H9 (cell line): ENCODE data around the gene USP6NL. TPM values are rescaled to one million over a fixed set of nuclear protein-coding genes. Genes with fewer than 3 reads are reported as not detected.

Experiments used
- DNase-seq: peaks from one replicate; pipeline ENCODE4 v3.0.0-alpha.2; 2017
- H2AFZ ChIP-seq: one replicate; pipeline ENCODE4 v1.6.1; 2013; ENCODE audit warnings: mild to moderate bottlenecking, low read length, control low read depth, moderate library complexity
- H2AK5ac ChIP-seq: 2 replicates; pipeline ENCODE4 v1.6.1; 2013; ENCODE audit warnings: low read length, control low read depth, mixed read lengths; ENCODE audit not compliant: insufficient read length
- H2BK120ac ChIP-seq: one replicate; pipeline ENCODE4 v1.6.1; 2013; ENCODE audit warnings: low read depth, mild to moderate bottlenecking, low read length, control low read depth, inconsistent platforms; ENCODE audit not compliant: poor library complexity, severe bottlenecking
- H2BK12ac ChIP-seq: 2 replicates; pipeline ENCODE4 v1.6.1; 2013; ENCODE audit warnings: low read length, control low read depth, mixed read lengths, low read depth; ENCODE audit not compliant: insufficient read length
- H2BK15ac ChIP-seq: 2 replicates; pipeline ENCODE4 v1.6.1; 2013; ENCODE audit warnings: low read depth, low read length, control low read depth
- H2BK20ac ChIP-seq: one replicate; pipeline ENCODE4 v1.6.1; 2013; ENCODE audit warnings: low read depth, mild to moderate bottlenecking, low read length, control low read depth, inconsistent platforms; ENCODE audit not compliant: poor library complexity, severe bottlenecking
- H2BK5ac ChIP-seq: 2 replicates; pipeline ENCODE4 v1.6.1; 2013; ENCODE audit warnings: low read length, control low read depth, mixed read lengths; ENCODE audit not compliant: insufficient read length
- H3K14ac ChIP-seq: 2 replicates; pipeline ENCODE4 v1.6.1; 2013; ENCODE audit warnings: low read length, control low read depth; ENCODE audit not compliant: insufficient read depth
- H3K18ac ChIP-seq: 2 replicates; pipeline ENCODE4 v1.6.1; 2013; ENCODE audit warnings: low read depth, mild to moderate bottlenecking, mixed read lengths, low read length, control low read depth; ENCODE audit not compliant: insufficient read length
- H3K23ac ChIP-seq: 2 replicates; pipeline ENCODE4 v1.6.1; 2013; ENCODE audit warnings: low read length, control low read depth, mixed read lengths, low read depth; ENCODE audit not compliant: insufficient read length
- H3K23me2 ChIP-seq: 2 replicates; pipeline ENCODE4 v1.6.1; 2013; ENCODE audit warnings: low read depth, mild to moderate bottlenecking, mixed read lengths, low read length, control low read depth; ENCODE audit not compliant: insufficient read length, poor library complexity, severe bottlenecking
- H3K27ac ChIP-seq: 2 replicates; pipeline ENCODE4 v1.5.1; 2013; ENCODE audit warnings: low read length, control low read depth, mixed read lengths, low read depth; ENCODE audit not compliant: insufficient read length
- H3K27me3 ChIP-seq: 2 replicates; pipeline ENCODE4 v1.6.1; 2013; ENCODE audit warnings: low read length, control low read depth, inconsistent platforms; ENCODE audit not compliant: insufficient read depth
- H3K4ac ChIP-seq: 2 replicates; pipeline ENCODE4 v1.6.1; 2013; ENCODE audit warnings: low read depth, mild to moderate bottlenecking, control low read depth, inconsistent platforms, low read length, moderate library complexity
- H3K4me1 ChIP-seq: 2 replicates; pipeline ENCODE4 v1.6.1; 2013; ENCODE audit warnings: low read length, control low read depth, inconsistent platforms; ENCODE audit not compliant: insufficient read depth
- H3K4me2 ChIP-seq: 2 replicates; pipeline ENCODE4 v1.6.1; 2013; ENCODE audit warnings: low read length, control low read depth, mixed read lengths; ENCODE audit not compliant: insufficient read length, insufficient read depth
- H3K56ac ChIP-seq: 2 replicates; pipeline ENCODE4 v1.6.1; 2013; ENCODE audit warnings: low read depth, mild to moderate bottlenecking, mixed read lengths, low read length, control low read depth; ENCODE audit not compliant: insufficient read length
- H3K79me1 ChIP-seq: 2 replicates; pipeline ENCODE4 v1.6.1; 2013; ENCODE audit warnings: low read depth, mild to moderate bottlenecking, moderate library complexity, low read length, control low read depth, inconsistent platforms; ENCODE audit not compliant: insufficient read depth, poor library complexity, severe bottlenecking
- H3K79me2 ChIP-seq: 2 replicates; pipeline ENCODE4 v1.6.1; 2013; ENCODE audit warnings: low read length, control low read depth, inconsistent platforms; ENCODE audit not compliant: insufficient read depth
- H3K9ac ChIP-seq: 2 replicates; pipeline ENCODE4 v1.6.1; 2013; ENCODE audit warnings: low read length, control low read depth, mixed read lengths; ENCODE audit not compliant: insufficient read length; ENCODE audit errors: extremely low read depth
- H3K9me3 ChIP-seq: one replicate; pipeline ENCODE4 v1.6.1; 2013; ENCODE audit warnings: low read depth, low read length, inconsistent platforms; ENCODE audit not compliant: control insufficient read depth
- H3T11ph ChIP-seq: one replicate; pipeline ENCODE4 v1.6.1; 2013; ENCODE audit warnings: mild to moderate bottlenecking, low read length, control low read depth, inconsistent platforms
- H4K20me1 ChIP-seq: one replicate; pipeline ENCODE4 v1.6.1; 2013; ENCODE audit not compliant: control insufficient read depth, insufficient read length, insufficient read depth
- H4K5ac ChIP-seq: 2 replicates; pipeline ENCODE4 v1.6.1; 2013; ENCODE audit warnings: low read depth, mild to moderate bottlenecking, mixed read lengths, low read length, control low read depth; ENCODE audit not compliant: insufficient read length
- H4K8ac ChIP-seq: replicated peaks from 2 replicates; pipeline ENCODE4 v1.6.1; 2013; ENCODE audit warnings: low read length, control low read depth, mixed read lengths, low read depth; ENCODE audit not compliant: insufficient read length
- H4K91ac ChIP-seq: 2 replicates; pipeline ENCODE4 v1.6.1; 2013; ENCODE audit warnings: low read depth, mild to moderate bottlenecking, moderate library complexity, mixed read lengths, low read length, control low read depth; ENCODE audit not compliant: insufficient read length
- H3K27ac Mint-ChIP-seq, 3 experiments: 2 replicates in 2 of 3; 3 replicates in 1 of 3; pipeline ENCODE4 v1.8.0; 2020 to 2021; ENCODE audit warnings: mixed read lengths in 3 of 3, mild to moderate bottlenecking in 1 of 3, moderate library complexity in 1 of 3
- H3K27me3 Mint-ChIP-seq: 2 replicates; pipeline ENCODE4 v1.8.0; 2021; ENCODE audit warnings: low read depth, mild to moderate bottlenecking, moderate library complexity, mixed read lengths
- H3K36me3 Mint-ChIP-seq, 3 experiments: 2 replicates in 2 of 3; 3 replicates in 1 of 3; pipeline ENCODE4 v1.8.0; 2020 to 2021; ENCODE audit warnings: low read depth in 3 of 3, mixed read lengths in 3 of 3; ENCODE audit not compliant: insufficient read depth in 1 of 3
- H3K4me1 Mint-ChIP-seq, 2 experiments: 2 replicates each; pipeline ENCODE4 v1.8.0; 2020; ENCODE audit warnings: mixed read lengths in 2 of 2
- H3K4me3 Mint-ChIP-seq, 2 experiments: 2 replicates in 1 of 2; 3 replicates in 1 of 2; pipeline ENCODE4 v1.8.0; 2020 to 2021; ENCODE audit warnings: mild to moderate bottlenecking in 2 of 2, mixed read lengths in 2 of 2, moderate library complexity in 1 of 2
- H3K9me3 Mint-ChIP-seq, 2 experiments: 2 replicates in 1 of 2; 3 replicates in 1 of 2; pipeline ENCODE4 v1.8.0; 2020; ENCODE audit warnings: mild to moderate bottlenecking in 2 of 2, mixed read lengths in 2 of 2, moderate library complexity in 1 of 2
- WGBS: extraction: QIAGEN DNeasy Blood & Tissue Kit; methylation state at CpG from one replicate; pipeline ENCODE4 v1.1.7; 2013; ENCODE audit warnings: missing lambda C conversion rate, low lambda C conversion rate, mixed read lengths; ENCODE audit not compliant: insufficient read length; ENCODE audit errors: extremely low coverage; 5-methylcytosine and 5-hydroxymethylcytosine counted together
- total RNA-seq: library from RNA; stranded (reverse); gene quantifications from 2 replicates; pipeline ENCODE4 v1.2.1, GENCODE V29; 2021
- TF ChIP-seq, protein P1 (sequence below): fragments of 200-600 bp; sonication (generic); conservative IDR thresholded peaks from 3 replicates; pipeline ENCODE4 v1.8.0; 2021; ENCODE audit warnings: antibody characterized with exemption, mild to moderate bottlenecking

The USP6NL gene
- total RNA-seq, 1 experiment from 2014 or later = 28.3 TPM

DNA sequence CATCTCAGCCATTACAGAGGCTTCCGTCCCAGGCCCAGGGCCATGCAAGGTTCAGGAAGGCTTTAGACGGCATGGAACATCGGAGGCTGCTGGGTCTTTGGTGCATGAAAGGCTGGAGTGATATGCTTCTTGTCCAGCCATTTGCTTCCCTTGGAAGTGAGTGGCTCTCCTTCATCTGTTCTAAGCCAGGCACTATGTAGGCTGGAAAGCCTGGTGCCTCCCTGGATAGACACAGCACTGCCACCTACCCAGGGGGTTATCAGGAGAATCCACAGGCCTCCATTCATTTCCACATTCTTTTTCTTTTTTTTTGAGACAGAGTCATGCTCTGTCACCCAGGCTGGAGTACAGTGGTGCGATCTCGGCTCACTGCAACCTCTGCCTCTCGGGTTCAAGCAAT is 31.6 kb upstream of the USP6NL start:
- no peak overlapping the region for H2BK15ac ChIP-seq
- H3K9ac ChIP-seq = no peak overlapping the region
- no peak overlapping the region for H3K18ac ChIP-seq
- H3K27me3 ChIP-seq = no peaks in the 10 kb centered on the region
- no peak overlapping the region for H3K4ac ChIP-seq
- H3K9me3 Mint-ChIP-seq = no peaks in the 10 kb centered on the region
- H3K4me3 Mint-ChIP-seq = no peak overlapping the region
- no peak overlapping the region for H2AK5ac ChIP-seq
- H2BK5ac ChIP-seq = no peak overlapping the region
- H3K4me1 ChIP-seq = no peaks in the 10 kb centered on the region
- no peak overlapping the region for H4K8ac ChIP-seq
- no peaks in the 10 kb centered on the region for H3K9me3 ChIP-seq
- no peaks in the 10 kb centered on the region for H4K20me1 ChIP-seq
- no peak for DNase-seq
- no peaks in the 10 kb centered on the region for H3K4me1 Mint-ChIP-seq
- H2BK20ac ChIP-seq = no peak overlapping the region
- no peak overlapping the region for H3K27ac Mint-ChIP-seq
- H2BK120ac ChIP-seq = no peak overlapping the region
- no peak overlapping the region for H3K23ac ChIP-seq
- H3K36me3 Mint-ChIP-seq = no peaks in the 10 kb centered on the region
- TF ChIP-seq, protein P1, sequence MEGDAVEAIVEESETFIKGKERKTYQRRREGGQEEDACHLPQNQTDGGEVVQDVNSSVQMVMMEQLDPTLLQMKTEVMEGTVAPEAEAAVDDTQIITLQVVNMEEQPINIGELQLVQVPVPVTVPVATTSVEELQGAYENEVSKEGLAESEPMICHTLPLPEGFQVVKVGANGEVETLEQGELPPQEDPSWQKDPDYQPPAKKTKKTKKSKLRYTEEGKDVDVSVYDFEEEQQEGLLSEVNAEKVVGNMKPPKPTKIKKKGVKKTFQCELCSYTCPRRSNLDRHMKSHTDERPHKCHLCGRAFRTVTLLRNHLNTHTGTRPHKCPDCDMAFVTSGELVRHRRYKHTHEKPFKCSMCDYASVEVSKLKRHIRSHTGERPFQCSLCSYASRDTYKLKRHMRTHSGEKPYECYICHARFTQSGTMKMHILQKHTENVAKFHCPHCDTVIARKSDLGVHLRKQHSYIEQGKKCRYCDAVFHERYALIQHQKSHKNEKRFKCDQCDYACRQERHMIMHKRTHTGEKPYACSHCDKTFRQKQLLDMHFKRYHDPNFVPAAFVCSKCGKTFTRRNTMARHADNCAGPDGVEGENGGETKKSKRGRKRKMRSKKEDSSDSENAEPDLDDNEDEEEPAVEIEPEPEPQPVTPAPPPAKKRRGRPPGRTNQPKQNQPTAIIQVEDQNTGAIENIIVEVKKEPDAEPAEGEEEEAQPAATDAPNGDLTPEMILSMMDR = no peak
- H3K79me2 ChIP-seq = no peaks in the 10 kb centered on the region
- no peak overlapping the region for H3K27ac ChIP-seq
- H3K23me2 ChIP-seq = no peaks in the 10 kb centered on the region
- no peak overlapping the region for H2AFZ ChIP-seq
- H2BK12ac ChIP-seq = no peak overlapping the region
- H3K4me2 ChIP-seq = no peak overlapping the region
- peaks cover 1% of the 10 kb centered on the region; the same call in 1 of the 2 replicates for H3K27me3 Mint-ChIP-seq
- H3T11ph ChIP-seq = no peak overlapping the region
- H3K56ac ChIP-seq = no peak overlapping the region
- H4K5ac ChIP-seq = no peak overlapping the region
- no peak overlapping the region for H3K14ac ChIP-seq
- no peaks in the 10 kb centered on the region for H3K79me1 ChIP-seq
- H4K91ac ChIP-seq = no peak overlapping the region
- WGBS = no CpG with 5 or more reads among the region's 6 CpGs
